IMR-90 (cell line): ENCODE results near the gene PIPOX.

Experiments
- POLR2A ChIP-seq: IDR thresholded peaks from 2 replicates; pipeline ENCODE4 v1.6.1; 2012; ENCODE audit warnings: mild to moderate bottlenecking, low read depth, low read length
- SMC3 ChIP-seq: fragments of 150-350 bp; IDR thresholded peaks from 2 replicates; pipeline ENCODE4 v1.6.1; 2016; ENCODE audit warnings: low read depth, mild to moderate bottlenecking, antibody characterized with exemption, low read length, moderate library complexity
- USF2 ChIP-seq: fragments of 150-350 bp; IDR thresholded peaks from 2 replicates; pipeline ENCODE4 v1.6.1; 2017; ENCODE audit warnings: mild to moderate bottlenecking, antibody characterized with exemption, low read length, low read depth

DNA sequence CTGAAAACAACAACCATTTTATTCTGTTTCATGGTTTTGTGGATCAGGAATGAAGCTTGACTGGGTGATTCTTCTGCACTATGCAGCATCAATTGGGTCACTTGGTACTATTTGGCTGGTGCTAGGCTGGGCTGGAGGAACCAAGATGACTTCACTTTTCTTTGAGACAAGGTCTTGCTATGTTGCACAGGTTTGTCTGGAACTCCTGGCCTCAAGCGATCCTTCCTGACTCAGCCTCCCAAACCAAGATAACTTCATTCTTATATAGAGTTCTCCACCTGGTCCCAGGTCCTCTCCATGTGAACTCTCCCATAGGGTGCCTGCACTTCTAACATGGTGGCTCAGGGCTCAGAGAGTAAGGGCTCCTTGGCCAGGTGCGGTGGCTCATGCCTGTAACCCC, 1.9 kb upstream of the PIPOX start:
- no peak for TF ChIP-seq POLR2A
- no peak for TF ChIP-seq USF2
- TF ChIP-seq SMC3, result no peak
